ENCODE data around the gene TOR1AIP2. TPM values are rescaled to one million over a fixed set of nuclear protein-coding genes. Genes with fewer than 3 reads are reported as not detected.

The TOR1AIP2 gene
- polyA plus RNA-seq, 1 experiment, result 48.4 TPM

DNA sequence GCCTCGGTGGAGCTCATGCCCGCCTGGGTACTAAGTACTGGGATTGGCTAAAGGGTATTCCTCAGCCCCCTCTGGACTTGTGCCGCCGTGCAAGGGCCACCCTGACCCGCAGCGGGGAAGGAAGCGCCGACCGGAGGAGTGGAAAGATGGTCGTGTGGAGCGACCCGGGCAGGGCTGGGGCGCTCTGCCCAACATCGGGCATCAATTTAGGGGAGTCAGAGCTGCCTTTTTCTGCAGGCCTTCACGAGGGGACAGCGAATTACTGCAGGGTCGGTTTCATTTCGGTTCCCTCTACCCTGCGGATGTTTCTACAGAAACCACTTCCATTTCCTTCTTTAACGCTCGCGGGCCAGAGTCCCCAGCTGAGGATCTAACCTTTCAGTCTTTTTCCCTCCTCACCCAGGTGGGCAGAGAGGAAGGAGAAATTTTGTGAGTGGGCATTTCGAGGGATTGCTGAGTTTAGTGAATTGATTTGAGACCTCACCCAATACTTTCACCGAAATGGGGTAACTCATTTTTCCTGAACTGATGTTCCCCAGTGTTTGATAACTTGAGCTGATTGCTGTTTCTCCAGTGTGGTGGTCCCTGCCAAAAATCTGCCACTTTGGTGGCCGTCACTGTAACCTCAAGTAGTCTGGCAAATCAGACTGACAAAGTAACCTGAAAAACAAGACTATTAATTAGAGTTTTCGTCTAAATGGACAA is 5.6 kb upstream of the TOR1AIP2 start:
- no peak for DNase-seq (ENCODE audit: low read depth, low spot score)
- TF ChIP-seq, protein P1, sequence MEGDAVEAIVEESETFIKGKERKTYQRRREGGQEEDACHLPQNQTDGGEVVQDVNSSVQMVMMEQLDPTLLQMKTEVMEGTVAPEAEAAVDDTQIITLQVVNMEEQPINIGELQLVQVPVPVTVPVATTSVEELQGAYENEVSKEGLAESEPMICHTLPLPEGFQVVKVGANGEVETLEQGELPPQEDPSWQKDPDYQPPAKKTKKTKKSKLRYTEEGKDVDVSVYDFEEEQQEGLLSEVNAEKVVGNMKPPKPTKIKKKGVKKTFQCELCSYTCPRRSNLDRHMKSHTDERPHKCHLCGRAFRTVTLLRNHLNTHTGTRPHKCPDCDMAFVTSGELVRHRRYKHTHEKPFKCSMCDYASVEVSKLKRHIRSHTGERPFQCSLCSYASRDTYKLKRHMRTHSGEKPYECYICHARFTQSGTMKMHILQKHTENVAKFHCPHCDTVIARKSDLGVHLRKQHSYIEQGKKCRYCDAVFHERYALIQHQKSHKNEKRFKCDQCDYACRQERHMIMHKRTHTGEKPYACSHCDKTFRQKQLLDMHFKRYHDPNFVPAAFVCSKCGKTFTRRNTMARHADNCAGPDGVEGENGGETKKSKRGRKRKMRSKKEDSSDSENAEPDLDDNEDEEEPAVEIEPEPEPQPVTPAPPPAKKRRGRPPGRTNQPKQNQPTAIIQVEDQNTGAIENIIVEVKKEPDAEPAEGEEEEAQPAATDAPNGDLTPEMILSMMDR (IDR thresholded peaks at IDR 0.05; ENCODE audit: low read depth, low read length), result no peak
- H3K4me3 ChIP-seq (ENCODE audit: low read depth, low read length), result peak overlapping the region; percentile 70
- peak overlapping the region; percentile 88 for H3K27ac ChIP-seq (ENCODE audit: low read depth, low read length)
- CTCF ChIA-PET, result interaction anchor here (0.6 to 1.8 kb wide), 6 partner anchors 10 to 1622 kb away, joined by 3 to 5 read pairs (median 4); no protein-coding TSS in a partner anchor
- no peaks in the 10 kb centered on the region for H3K9me3 ChIP-seq (ENCODE audit: control insufficient read depth, insufficient read depth, low read length)
- POLR2A ChIA-PET, result interaction anchor here (0.6 to 1.8 kb wide), 7 partner anchors 17 to 573 kb away, joined by 3 to 7 read pairs (median 3); partner anchors contain the start of genes CEP350 and QSOX1
- H3K27me3 ChIP-seq (ENCODE audit: control insufficient read depth, insufficient read depth, low read length), result no peaks in the 10 kb centered on the region

DNA sequence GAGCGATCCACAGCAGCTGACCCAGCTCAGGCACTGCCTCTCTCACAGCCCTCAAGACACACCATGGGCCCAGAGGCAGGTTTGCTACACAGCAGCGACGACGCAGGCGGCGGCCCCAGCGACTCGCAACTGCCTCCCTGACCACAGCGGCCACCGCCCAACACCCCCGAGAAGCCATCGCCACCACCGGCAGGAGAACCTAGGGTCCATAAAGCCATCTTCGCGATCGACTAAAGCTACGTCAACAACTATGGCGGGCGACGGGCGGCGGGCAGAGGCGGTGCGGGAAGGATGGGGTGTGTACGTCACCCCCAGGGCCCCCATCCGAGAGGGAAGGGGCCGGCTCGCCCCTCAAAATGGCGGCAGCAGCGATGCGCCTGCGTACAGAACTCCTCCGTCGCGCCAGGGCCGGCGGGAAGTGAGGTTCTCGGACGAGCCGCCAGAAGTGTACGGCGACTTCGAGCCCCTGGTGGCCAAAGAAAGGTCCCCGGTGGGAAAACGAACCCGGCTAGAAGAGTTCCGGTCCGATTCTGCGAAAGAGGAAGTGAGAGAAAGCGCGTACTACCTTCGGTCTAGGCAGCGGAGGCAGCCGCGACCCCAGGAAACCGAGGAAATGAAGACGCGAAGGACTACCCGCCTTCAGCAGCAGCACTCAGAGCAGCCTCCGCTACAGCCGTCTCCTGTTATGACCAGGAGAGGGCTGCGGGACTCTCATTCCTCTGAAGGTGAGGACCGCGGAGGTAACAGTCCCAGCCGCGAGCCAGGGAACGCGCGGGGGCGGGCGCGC is 4.8 kb upstream of the TOR1AIP2 start, which contains the start of gene TOR1AIP1:
Gene TOR1AIP1, plus strand, starts transcription at position 33 of the 787 bp plus-strand sequence. Its CDS starts 218 bp downstream, at position 251.
- CTCF ChIA-PET, result interaction anchor here (0.6 to 2.3 kb wide), 8 partner anchors 11 to 1621 kb away, joined by 3 to 8 read pairs (median 4); no protein-coding TSS in a partner anchor

DNA sequence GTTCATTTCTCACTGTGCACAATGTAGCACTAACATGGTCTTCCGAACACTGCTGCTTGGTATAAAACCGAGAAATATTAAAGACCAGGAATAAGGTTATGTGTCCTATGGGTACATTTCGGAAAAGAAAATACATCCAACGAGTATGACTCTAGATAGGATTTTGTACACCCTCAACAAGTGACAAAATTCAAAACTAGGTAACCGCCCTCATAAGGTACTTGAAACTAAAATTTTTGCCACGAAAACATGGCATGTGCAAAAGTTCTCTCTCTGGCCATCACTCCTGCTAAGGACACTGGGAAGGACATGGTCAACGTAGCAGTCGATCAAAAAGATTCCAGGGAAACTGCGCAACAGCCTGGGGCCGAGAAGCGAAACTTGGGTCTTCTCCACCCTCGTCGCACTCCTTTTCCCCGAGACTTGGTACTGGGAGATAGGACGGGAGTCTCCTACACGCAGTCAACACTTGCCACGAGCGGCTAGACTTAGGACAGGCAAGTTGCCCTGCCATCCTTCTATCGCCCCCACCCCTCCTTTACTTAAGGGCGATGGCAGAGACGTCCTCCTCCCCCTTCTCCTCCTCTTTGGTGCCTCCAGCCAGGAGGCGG is 4.1 kb upstream of the TOR1AIP2 start:
- POLR2A ChIA-PET, result interaction anchor here (0.6 to 1.8 kb wide), 9 partner anchors 67 to 564 kb away, joined by 3 to 7 read pairs (median 4); partner anchors contain the start of genes CEP350 and QSOX1
- peak overlapping the region; percentile 70 for H3K4me3 ChIP-seq (ENCODE audit: low read depth, low read length)
- peak overlapping the region; percentile 100 for H3K27ac ChIP-seq (ENCODE audit: low read depth, low read length)
- no peaks in the 10 kb centered on the region for H3K27me3 ChIP-seq (ENCODE audit: control insufficient read depth, insufficient read depth, low read length)
- CTCF ChIA-PET, result interaction anchor here (1.0 to 2.3 kb wide), 4 partner anchors 14 to 298 kb away, joined by 3 to 8 read pairs (median 4); no protein-coding TSS in a partner anchor
- TF ChIP-seq, protein P1 (IDR thresholded peaks at IDR 0.05; ENCODE audit: low read depth, low read length), result no peak
- peak; percentile 85 for DNase-seq (ENCODE audit: low read depth, low spot score)
- H3K9me3 ChIP-seq (ENCODE audit: control insufficient read depth, insufficient read depth, low read length), result no peaks in the 10 kb centered on the region

More for the DNA sequence above, 4.8 kb upstream of the TOR1AIP2 start, which contains the start of gene TOR1AIP1:
- TF ChIP-seq, protein P1 (IDR thresholded peaks at IDR 0.05; ENCODE audit: low read depth, low read length), result peak; percentile 58
- H3K27ac ChIP-seq (ENCODE audit: low read depth, low read length), result peak within 1 kb of the TSS; percentile 100
- POLR2A ChIA-PET, result interaction anchor here (0.6 to 1.8 kb wide), 11 partner anchors 68 to 1206 kb away, joined by 3 to 7 read pairs (median 4); partner anchors contain the start of genes CEP350 and QSOX1
- peak within 1 kb of the TSS; percentile 70 for H3K4me3 ChIP-seq (ENCODE audit: low read depth, low read length)
- no peaks in the 10 kb centered on the region for H3K27me3 ChIP-seq (ENCODE audit: control insufficient read depth, insufficient read depth, low read length)
- peak; percentile 96 for DNase-seq (ENCODE audit: low read depth, low spot score)
- H3K9me3 ChIP-seq (ENCODE audit: control insufficient read depth, insufficient read depth, low read length), result no peaks in the 10 kb centered on the region

DNA sequence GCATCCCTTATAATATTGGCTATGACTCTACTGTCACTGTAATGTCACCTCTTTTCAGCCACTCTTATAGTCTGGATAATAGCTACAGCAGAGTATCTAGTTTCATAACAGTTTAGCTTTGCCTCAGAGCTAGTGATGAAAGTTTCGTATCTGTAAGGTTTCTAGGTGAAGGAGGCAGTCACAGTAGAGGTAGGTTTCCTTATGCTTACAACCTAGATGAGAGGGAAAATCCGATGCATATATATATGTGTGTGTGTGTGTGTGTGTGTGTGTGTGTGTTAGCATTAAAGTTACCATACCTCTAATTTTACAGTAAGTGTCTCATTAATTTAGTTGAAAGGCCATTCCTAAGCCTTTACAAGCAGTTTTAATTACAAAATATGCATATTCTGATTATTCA is 2.2 kb upstream of the TOR1AIP2 start:
- TF ChIP-seq, protein P1 (IDR thresholded peaks at IDR 0.05; ENCODE audit: low read depth, low read length), result no peak
- DNase-seq (ENCODE audit: low read depth, low spot score), result no peak
- Histone ChIP-seq H3K4me3 (ENCODE audit: low read depth, low read length) (no peak overlapping the region), H3K27me3 (ENCODE audit: control insufficient read depth, insufficient read depth, low read length) (no peaks in the 10 kb centered on the region), H3K9me3 (ENCODE audit: control insufficient read depth, insufficient read depth, low read length) (no peaks in the 10 kb centered on the region), H3K27ac (ENCODE audit: low read depth, low read length) (no peak overlapping the region)
- POLR2A ChIA-PET, result interaction anchor here (0.6 kb wide), 1 partner anchor 27 kb away, joined by 3 read pairs; no protein-coding TSS in a partner anchor
- CTCF ChIA-PET, result interaction anchor here (0.9 kb wide), 1 partner anchor 12 kb away, joined by 3 read pairs; no protein-coding TSS in a partner anchor

Measured in AG04450 (cell line).